Sigmoid colon (tissue), 7 donors: ENCODE results near the gene IQCE. TPM values are rescaled to one million over a fixed set of nuclear protein-coding genes. Genes with fewer than 3 reads are reported as not detected.

Source experiments
- DNase-seq: peaks from one replicate; pipeline ENCODE4 v3.0.0-alpha.2; 2019
- H3K27ac ChIP-seq, 4 donors: fragments of 200-600 bp; sonication (generic); one replicate each; pipeline ENCODE4 v1.5.1; 2016 to 2019; ENCODE audit warnings: mild to moderate bottlenecking in 1 of 4
- H3K27me3 ChIP-seq, 3 donors: fragments of 200-600 bp; sonication (generic); one replicate each; pipeline ENCODE4 v1.5.1; 2019; ENCODE audit warnings: mild to moderate bottlenecking in 1 of 3
- H3K36me3 ChIP-seq, 4 donors: fragments of 200-600 bp; sonication (generic); one replicate each; pipeline ENCODE4 v1.5.1; 2016 to 2019
- H3K4me1 ChIP-seq, 4 donors: fragments of 200-600 bp; sonication (generic); one replicate each; pipeline ENCODE4 v1.5.1; 2017 to 2019
- H3K4me3 ChIP-seq, 4 donors: fragments of 200-600 bp; sonication (generic); one replicate each; pipeline ENCODE4 v1.5.1; 2017 to 2019; ENCODE audit warnings: mild to moderate bottlenecking in 2 of 4, moderate library complexity in 1 of 4
- H3K9me3 ChIP-seq, 4 donors: fragments of 200-600 bp in 3 of 4; sonication (generic) in 3 of 4; one replicate each; pipeline versions ENCODE4 v1.5.1 to v1.6.1; 2013 to 2019
- EP300 ChIP-seq, 4 donors: sonication (generic); formaldehyde crosslinking; IDR thresholded peaks; one replicate each; pipeline ENCODE4 v1.6.1; 2017; ENCODE audit warnings: antibody characterized with exemption in 4 of 4
- POLR2A ChIP-seq, 2 donors: fragments of 450-650 bp; IDR thresholded peaks; one replicate each; pipeline ENCODE4 v1.6.1; 2016; ENCODE audit warnings: antibody characterized with exemption in 2 of 2, mild to moderate bottlenecking in 2 of 2, moderate library complexity in 2 of 2
- POLR2AphosphoS5 ChIP-seq, 4 donors: sonication (generic); formaldehyde crosslinking; IDR thresholded peaks; one replicate each; pipeline ENCODE4 v1.6.1; 2017; ENCODE audit warnings: antibody characterized with exemption in 4 of 4
- WGBS, 2 donors: extraction: QIAGEN DNeasy Blood & Tissue Kit; methylation state at CpG; one replicate each; pipeline ENCODE4 v1.1.7; 2013; 5-methylcytosine and 5-hydroxymethylcytosine counted together
- intact Hi-C: fragments of 100-400 bp; cut with DNase I; formaldehyde crosslinking; loops from one replicate; pipeline ENCODE4 v1.15.1; 2023
- polyA plus RNA-seq, 3 donors: library from polyadenylated mRNA; stranded (reverse); fragments of 200-250 nt; gene quantifications; one replicate each; pipeline ENCODE4 v1.2.3, GENCODE V29; 2013
- total RNA-seq, 4 donors: library from RNA; depleted of rRNA; stranded (reverse); fragments of >200 nt; gene quantifications; one replicate each; pipeline ENCODE4 v1.1.0, GENCODE V29; 2016
- TF ChIP-seq, protein P1 (sequence below), 4 experiments: fragments of 450-650 bp in 3 of 4; fragments of 200-600 bp in 1 of 4; IDR thresholded peaks; one replicate each; pipeline ENCODE4 v1.5.1; 2016 to 2019; ENCODE audit warnings: antibody characterized with exemption in 4 of 4, mild to moderate bottlenecking in 3 of 4, moderate library complexity in 2 of 4
- donor health status: healthy with polysubstance abuse.
- donor health status: Bipolar disorder and iron deficiency.
- donor health status: healthy.

Gene IQCE
- total and polyA plus RNA-seq, 7 donors = 6.4 to 22.4 (median 9.6) TPM

GRCh38 chr7:2541291-2542010, 17.3 kb upstream of the IQCE start:
- peaks cover 0 to 84% (median 51%) of the 10 kb centered on the region in 4 donors for H3K36me3 ChIP-seq
- no peaks in the 10 kb centered on the region for H3K4me1 ChIP-seq
- DNase-seq = peak; percentile 60
- no peak overlapping the region for H3K4me3 ChIP-seq
- H3K27me3 ChIP-seq = no peaks in the 10 kb centered on the region
- H3K27ac ChIP-seq = no peak overlapping the region
- no peak for TF ChIP-seq EP300 (IDR thresholded peaks at IDR 0.05)
- no peak for TF ChIP-seq POLR2A (IDR thresholded peaks at IDR 0.05)
- no peak for TF ChIP-seq POLR2AphosphoS5 (IDR thresholded peaks at IDR 0.05)
- TF ChIP-seq, protein P1, sequence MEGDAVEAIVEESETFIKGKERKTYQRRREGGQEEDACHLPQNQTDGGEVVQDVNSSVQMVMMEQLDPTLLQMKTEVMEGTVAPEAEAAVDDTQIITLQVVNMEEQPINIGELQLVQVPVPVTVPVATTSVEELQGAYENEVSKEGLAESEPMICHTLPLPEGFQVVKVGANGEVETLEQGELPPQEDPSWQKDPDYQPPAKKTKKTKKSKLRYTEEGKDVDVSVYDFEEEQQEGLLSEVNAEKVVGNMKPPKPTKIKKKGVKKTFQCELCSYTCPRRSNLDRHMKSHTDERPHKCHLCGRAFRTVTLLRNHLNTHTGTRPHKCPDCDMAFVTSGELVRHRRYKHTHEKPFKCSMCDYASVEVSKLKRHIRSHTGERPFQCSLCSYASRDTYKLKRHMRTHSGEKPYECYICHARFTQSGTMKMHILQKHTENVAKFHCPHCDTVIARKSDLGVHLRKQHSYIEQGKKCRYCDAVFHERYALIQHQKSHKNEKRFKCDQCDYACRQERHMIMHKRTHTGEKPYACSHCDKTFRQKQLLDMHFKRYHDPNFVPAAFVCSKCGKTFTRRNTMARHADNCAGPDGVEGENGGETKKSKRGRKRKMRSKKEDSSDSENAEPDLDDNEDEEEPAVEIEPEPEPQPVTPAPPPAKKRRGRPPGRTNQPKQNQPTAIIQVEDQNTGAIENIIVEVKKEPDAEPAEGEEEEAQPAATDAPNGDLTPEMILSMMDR (IDR thresholded peaks at IDR 0.05) = no peak
- WGBS, 2 donors = 94% methylated on average over 40 of the region's 40 CpGs
- H3K9me3 ChIP-seq = no peaks in the 10 kb centered on the region
- intact Hi-C loops = no loop called here

- WGBS, 2 donors = 91 to 93% methylated on average over 25 of the region's 25 CpGs
- Histone ChIP-seq H3K4me3 (no peak overlapping the region), H3K9me3 (no peaks in the 10 kb centered on the region), H3K36me3 (peaks cover 4 to 92% (median 54%) of the 10 kb centered on the region in 4 donors), H3K27ac (no peak overlapping the region), H3K4me1 (no peaks in the 10 kb centered on the region), H3K27me3 (no peaks in the 10 kb centered on the region)
- TF ChIP-seq POLR2A (IDR thresholded peaks at IDR 0.05) = no peak
- TF ChIP-seq EP300 (IDR thresholded peaks at IDR 0.05) = no peak
- TF ChIP-seq, protein P1 (IDR thresholded peaks at IDR 0.05) = no peak
- no peak for TF ChIP-seq POLR2AphosphoS5 (IDR thresholded peaks at IDR 0.05)
- intact Hi-C loops = no loop called here
- DNase-seq = peak; percentile 56
Measured at GRCh38 chr7:2542011-2542915, 16.5 kb upstream of the IQCE start.

DNA sequence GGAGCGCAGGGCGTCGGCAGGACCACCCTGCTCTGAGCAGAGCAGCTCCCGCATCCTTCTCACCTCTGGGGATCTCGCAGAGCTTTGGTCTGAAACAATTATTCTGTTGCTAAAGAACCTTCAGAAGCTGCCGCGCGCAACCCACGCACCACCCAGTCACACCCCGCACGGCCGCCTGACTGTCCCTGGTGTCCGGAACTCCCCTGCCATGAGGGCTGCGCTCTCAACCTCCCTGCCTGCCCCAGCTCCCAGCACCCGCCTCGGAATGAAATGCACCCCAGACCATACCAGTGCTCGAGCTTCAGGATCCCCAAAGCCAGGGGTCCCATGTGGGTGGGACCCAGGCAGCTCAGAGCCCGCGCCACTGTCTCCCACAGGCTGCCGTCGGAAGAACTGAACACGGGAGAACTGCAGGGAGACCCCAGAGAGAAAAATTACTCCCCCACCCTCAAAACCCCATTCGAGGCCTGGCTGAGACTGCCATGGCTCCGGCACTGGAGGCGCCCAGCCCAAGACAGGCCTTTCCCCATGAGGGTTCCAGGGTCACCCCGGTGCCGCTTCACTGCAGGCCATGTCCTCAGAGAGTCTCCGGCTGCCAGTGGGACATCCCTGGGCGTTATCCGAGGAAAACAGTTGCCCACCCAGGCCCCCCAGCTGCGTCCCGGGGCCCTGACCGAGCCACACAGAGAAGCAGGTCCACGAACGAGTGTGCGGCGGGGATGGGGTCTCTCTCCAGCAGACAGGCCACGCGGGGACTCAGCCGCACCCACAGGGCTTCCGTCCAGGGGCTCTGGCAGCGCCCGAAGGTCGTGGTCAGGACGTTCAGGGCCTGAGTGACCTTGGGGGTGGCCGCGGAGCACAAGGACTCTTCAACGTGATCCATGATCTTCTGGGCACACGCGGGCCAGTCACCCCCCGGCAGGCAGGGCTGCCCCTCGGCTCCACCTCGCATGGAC, 15.6 kb upstream of the IQCE start:
- WGBS, 2 donors = 94 to 95% methylated on average over 53 of the region's 53 CpGs
- H3K36me3 ChIP-seq = peaks cover 4 to 97% (median 53%) of the 10 kb centered on the region in 4 donors
- H3K27me3 ChIP-seq = no peaks in the 10 kb centered on the region
- intact Hi-C loops = no loop called here
- no peaks in the 10 kb centered on the region for H3K9me3 ChIP-seq
- H3K27ac ChIP-seq = no peak overlapping the region
- TF ChIP-seq, protein P1 (IDR thresholded peaks at IDR 0.05) = no peak
- TF ChIP-seq POLR2AphosphoS5 (IDR thresholded peaks at IDR 0.05) (no peak), EP300 (IDR thresholded peaks at IDR 0.05) (no peak), POLR2A (IDR thresholded peaks at IDR 0.05) (no peak)
- no peak overlapping the region for H3K4me3 ChIP-seq
- peak; percentile 63 for DNase-seq
- H3K4me1 ChIP-seq = no peaks in the 10 kb centered on the region

GRCh38 chr7:2544541-2545188, 14.1 kb upstream of the IQCE start:
- Histone ChIP-seq H3K4me1 (no peaks in the 10 kb centered on the region), H3K9me3 (no peaks in the 10 kb centered on the region), H3K27me3 (no peaks in the 10 kb centered on the region), H3K27ac (no peak overlapping the region), H3K36me3 (peaks cover 4 to 95% (median 44%) of the 10 kb centered on the region in 4 donors), H3K4me3 (no peak overlapping the region)
- TF ChIP-seq POLR2A (IDR thresholded peaks at IDR 0.05) (no peak), POLR2AphosphoS5 (IDR thresholded peaks at IDR 0.05) (no peak), EP300 (IDR thresholded peaks at IDR 0.05) (no peak)
- TF ChIP-seq, protein P1 (IDR thresholded peaks at IDR 0.05) = no peak
- DNase-seq = peak; percentile 43
- intact Hi-C loops = no loop called here
- 95% methylated on average over 23 of the region's 23 CpGs for WGBS, 2 donors
